Adrenal gland (tissue), 5 donors: ENCODE results near the gene LPCAT2.

ENCODE experiments used
- POLR2A ChIP-seq, 2 donors: fragments of 450-650 bp; IDR thresholded peaks; one replicate each; pipeline ENCODE4 v1.6.1; 2017; ENCODE audit warnings: antibody characterized with exemption in 2 of 2, mild to moderate bottlenecking in 2 of 2, moderate library complexity in 1 of 2
- TF ChIP-seq, protein P1 (sequence below), 6 experiments: fragments of 450-650 bp in 4 of 6; fragments of 200-600 bp in 2 of 6; sonication (generic) in 1 of 6; IDR thresholded peaks; 1 replicate in 5 of 6; 2 replicates in 1 of 6; pipeline versions ENCODE4 v1.5.1 to v1.8.0; 2016 to 2021; ENCODE audit warnings: antibody characterized with exemption in 6 of 6, mild to moderate bottlenecking in 2 of 6, moderate library complexity in 1 of 6
- donor health status: DM: no; HTN: no; CAD: no.

DNA sequence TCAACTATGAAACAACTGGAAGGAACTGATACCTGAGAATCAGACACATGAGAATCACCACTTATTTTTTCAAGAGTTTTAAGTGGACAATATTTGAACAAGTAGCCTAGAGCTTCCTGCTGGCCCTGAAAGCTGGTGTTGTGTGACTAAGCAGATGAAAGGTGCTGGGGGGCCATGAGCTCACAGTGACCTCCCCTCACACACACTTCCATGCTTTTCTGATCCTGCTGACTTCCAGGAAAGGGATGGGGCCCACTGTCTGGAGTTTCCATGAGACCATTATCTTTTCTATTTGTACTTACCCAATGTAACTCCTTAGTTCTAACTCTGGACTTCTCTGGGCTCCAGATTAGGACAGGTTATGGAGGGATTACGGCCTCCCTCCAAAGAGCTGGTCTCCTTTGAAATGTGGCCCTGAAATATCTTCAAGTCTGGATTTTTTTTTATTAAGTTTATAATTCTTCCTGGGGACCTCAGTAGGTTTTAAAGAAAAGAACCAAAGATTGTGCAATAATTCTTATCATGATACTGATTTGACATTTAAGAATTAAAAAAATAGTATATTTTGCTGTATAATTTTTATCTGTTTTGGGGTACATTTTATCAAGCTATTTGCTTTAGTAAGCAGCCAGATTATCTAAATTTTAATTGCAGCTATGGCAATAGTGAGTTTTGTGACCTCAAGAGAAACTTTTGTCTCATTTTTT, 62.5 kb downstream of the LPCAT2 start:
- TF ChIP-seq POLR2A (IDR thresholded peaks at IDR 0.05), result no peak
- TF ChIP-seq, protein P1, sequence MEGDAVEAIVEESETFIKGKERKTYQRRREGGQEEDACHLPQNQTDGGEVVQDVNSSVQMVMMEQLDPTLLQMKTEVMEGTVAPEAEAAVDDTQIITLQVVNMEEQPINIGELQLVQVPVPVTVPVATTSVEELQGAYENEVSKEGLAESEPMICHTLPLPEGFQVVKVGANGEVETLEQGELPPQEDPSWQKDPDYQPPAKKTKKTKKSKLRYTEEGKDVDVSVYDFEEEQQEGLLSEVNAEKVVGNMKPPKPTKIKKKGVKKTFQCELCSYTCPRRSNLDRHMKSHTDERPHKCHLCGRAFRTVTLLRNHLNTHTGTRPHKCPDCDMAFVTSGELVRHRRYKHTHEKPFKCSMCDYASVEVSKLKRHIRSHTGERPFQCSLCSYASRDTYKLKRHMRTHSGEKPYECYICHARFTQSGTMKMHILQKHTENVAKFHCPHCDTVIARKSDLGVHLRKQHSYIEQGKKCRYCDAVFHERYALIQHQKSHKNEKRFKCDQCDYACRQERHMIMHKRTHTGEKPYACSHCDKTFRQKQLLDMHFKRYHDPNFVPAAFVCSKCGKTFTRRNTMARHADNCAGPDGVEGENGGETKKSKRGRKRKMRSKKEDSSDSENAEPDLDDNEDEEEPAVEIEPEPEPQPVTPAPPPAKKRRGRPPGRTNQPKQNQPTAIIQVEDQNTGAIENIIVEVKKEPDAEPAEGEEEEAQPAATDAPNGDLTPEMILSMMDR (IDR thresholded peaks at IDR 0.05), result no peak
